Thyroid gland (tissue), 4 donors: Measurements from ENCODE around the gene C1orf52. TPM values are rescaled to one million over a fixed set of nuclear protein-coding genes. Genes with fewer than 3 reads are reported as not detected.

ENCODE experiments used
- DNase-seq, 2 donors: peaks; one replicate each; pipeline ENCODE4 v3.0.0-alpha.2; 2019
- H3K27ac ChIP-seq, 3 donors: fragments of 200-600 bp; sonication (generic); 1 replicate in 2 of 3; 2 replicates in 1 of 3; pipeline ENCODE4 v1.5.1; 2016 to 2019; ENCODE audit warnings: mild to moderate bottlenecking in 1 of 3, moderate library complexity in 1 of 3
- H3K27me3 ChIP-seq: fragments of 200-600 bp; sonication (generic); one replicate; pipeline ENCODE4 v1.5.1; 2019
- H3K36me3 ChIP-seq, 2 donors: fragments of 200-600 bp; sonication (generic); one replicate each; pipeline ENCODE4 v1.5.1; 2016 to 2019
- H3K4me1 ChIP-seq, 2 donors: fragments of 200-600 bp; sonication (generic); one replicate each; pipeline ENCODE4 v1.5.1; 2017 to 2019
- H3K4me3 ChIP-seq, 3 donors: fragments of 200-600 bp; sonication (generic); replicated peaks in 1 of 3; 1 replicate in 2 of 3; 2 replicates in 1 of 3; pipeline ENCODE4 v1.5.1; 2016; ENCODE audit warnings: mild to moderate bottlenecking in 1 of 3
- H3K9me3 ChIP-seq: fragments of 200-600 bp; sonication (generic); one replicate; pipeline ENCODE4 v1.5.1; 2017
- POLR2A ChIP-seq, 2 donors: fragments of 450-650 bp; IDR thresholded peaks; one replicate each; pipeline ENCODE4 v1.6.1; 2017; ENCODE audit warnings: antibody characterized with exemption in 2 of 2, mild to moderate bottlenecking in 2 of 2, moderate library complexity in 1 of 2
- WGBS, 2 donors: methylation state at CpG; one replicate each; pipeline ENCODE4 v1.1.5; 2017; 5-methylcytosine and 5-hydroxymethylcytosine counted together
- intact Hi-C: fragments of 100-400 bp; cut with DNase I; formaldehyde crosslinking; loops from one replicate; pipeline ENCODE4 v1.15.1; 2023
- total RNA-seq, 4 donors: library from RNA; depleted of rRNA; stranded (reverse); fragments of >200 nt; gene quantifications; one replicate each; pipeline ENCODE4 v1.2.3, GENCODE V29; 2016
- TF ChIP-seq, protein P1 (sequence below), 6 experiments: fragments of 200-600 bp in 3 of 6; fragments of 450-650 bp in 3 of 6; sonication (generic) in 3 of 6; IDR thresholded peaks; one replicate each; pipeline ENCODE4 v1.5.1; 2016 to 2019; ENCODE audit warnings: antibody characterized with exemption in 6 of 6, mild to moderate bottlenecking in 2 of 6, inconsistent platforms in 1 of 6, moderate library complexity in 1 of 6

The C1orf52 gene
- total RNA-seq, 4 donors from 2014 or later = 9.0 to 28.7 (median 17.5) TPM

DNA sequence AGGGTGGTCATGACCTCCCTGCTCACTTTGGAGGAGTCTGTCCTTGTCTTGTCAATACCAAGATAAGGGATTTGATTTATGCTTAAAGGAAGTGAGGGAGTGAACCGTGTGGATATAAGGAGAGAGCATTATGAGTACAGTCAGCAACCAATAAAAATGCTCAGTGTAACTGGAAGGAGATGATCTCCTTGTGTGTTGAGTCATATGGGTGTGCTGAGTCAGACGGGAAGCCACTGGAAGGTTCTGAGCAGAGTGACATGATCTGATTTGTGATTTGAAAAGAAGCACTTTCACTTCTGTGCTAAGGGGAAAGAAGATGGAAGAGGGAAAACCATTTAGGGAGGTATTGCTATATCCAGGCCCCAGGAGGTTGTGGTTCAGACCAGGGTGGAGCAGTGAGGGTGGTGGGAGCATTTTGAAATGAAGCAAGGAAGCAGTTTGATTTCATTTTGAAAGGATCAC lies 19.4 kb upstream of the C1orf52 start:
- no peak for DNase-seq
- intact Hi-C loops = no loop called here
- H3K27me3 ChIP-seq = no peaks in the 10 kb centered on the region
- TF ChIP-seq POLR2A (IDR thresholded peaks at IDR 0.05) = no peak
- TF ChIP-seq, protein P1, sequence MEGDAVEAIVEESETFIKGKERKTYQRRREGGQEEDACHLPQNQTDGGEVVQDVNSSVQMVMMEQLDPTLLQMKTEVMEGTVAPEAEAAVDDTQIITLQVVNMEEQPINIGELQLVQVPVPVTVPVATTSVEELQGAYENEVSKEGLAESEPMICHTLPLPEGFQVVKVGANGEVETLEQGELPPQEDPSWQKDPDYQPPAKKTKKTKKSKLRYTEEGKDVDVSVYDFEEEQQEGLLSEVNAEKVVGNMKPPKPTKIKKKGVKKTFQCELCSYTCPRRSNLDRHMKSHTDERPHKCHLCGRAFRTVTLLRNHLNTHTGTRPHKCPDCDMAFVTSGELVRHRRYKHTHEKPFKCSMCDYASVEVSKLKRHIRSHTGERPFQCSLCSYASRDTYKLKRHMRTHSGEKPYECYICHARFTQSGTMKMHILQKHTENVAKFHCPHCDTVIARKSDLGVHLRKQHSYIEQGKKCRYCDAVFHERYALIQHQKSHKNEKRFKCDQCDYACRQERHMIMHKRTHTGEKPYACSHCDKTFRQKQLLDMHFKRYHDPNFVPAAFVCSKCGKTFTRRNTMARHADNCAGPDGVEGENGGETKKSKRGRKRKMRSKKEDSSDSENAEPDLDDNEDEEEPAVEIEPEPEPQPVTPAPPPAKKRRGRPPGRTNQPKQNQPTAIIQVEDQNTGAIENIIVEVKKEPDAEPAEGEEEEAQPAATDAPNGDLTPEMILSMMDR (IDR thresholded peaks at IDR 0.05) = no peak
- H3K27ac ChIP-seq = peak overlapping the region in 2 of 3 donors; percentile 8 to 32
- H3K36me3 ChIP-seq = no peaks in the 10 kb centered on the region
- H3K4me1 ChIP-seq = peaks cover 11 to 20% of the 10 kb centered on the region in 2 donors
- no peaks in the 10 kb centered on the region for H3K9me3 ChIP-seq
- no peak overlapping the region for H3K4me3 ChIP-seq
- 51 to 61% methylated on average over 2 of the region's 2 CpGs for WGBS, 2 donors

DNA sequence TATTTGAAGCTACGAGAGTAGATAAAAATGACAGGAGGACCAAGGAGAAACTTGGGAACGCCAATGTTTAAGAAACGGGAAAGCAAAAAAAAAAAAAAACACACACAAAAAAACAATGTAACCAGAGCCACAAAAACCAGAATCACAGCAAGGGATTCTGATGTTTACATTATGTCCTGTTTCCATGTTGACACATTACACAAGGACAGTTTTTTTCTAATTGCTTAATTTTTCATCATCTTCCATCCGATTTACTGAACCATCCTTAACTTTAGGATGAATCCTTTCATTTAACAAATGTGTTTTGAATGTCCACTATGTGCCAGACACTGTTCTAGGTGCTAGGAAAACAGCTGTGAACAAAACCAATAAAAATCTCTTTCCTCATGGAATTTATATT lies 18.3 kb upstream of the C1orf52 start:
- H3K4me1 ChIP-seq = peaks cover 16 to 22% of the 10 kb centered on the region in 2 donors
- H3K27ac ChIP-seq = no peak overlapping the region
- no peaks in the 10 kb centered on the region for H3K36me3 ChIP-seq
- TF ChIP-seq POLR2A (IDR thresholded peaks at IDR 0.05) = no peak
- TF ChIP-seq, protein P1 (IDR thresholded peaks at IDR 0.05) = no peak
- DNase-seq = no peak
- H3K4me3 ChIP-seq = no peak overlapping the region
- no peaks in the 10 kb centered on the region for H3K9me3 ChIP-seq
- no peaks in the 10 kb centered on the region for H3K27me3 ChIP-seq
- intact Hi-C loops = no loop called here
- WGBS, 2 donors = 94 to 98% methylated on average over 4 of the region's 4 CpGs

- peak overlapping the region in 2 of 3 donors; percentile 23 to 74 for H3K4me3 ChIP-seq
- peaks cover 16 to 22% of the 10 kb centered on the region in 2 donors for H3K4me1 ChIP-seq
- H3K36me3 ChIP-seq = no peaks in the 10 kb centered on the region
- peak overlapping the region; percentile 69 to 96 (median 89) for H3K27ac ChIP-seq
- TF ChIP-seq POLR2A (IDR thresholded peaks at IDR 0.05) = no peak
- TF ChIP-seq, protein P1 (IDR thresholded peaks at IDR 0.05) = no peak
- no peaks in the 10 kb centered on the region for H3K9me3 ChIP-seq
- WGBS, 2 donors = 64 to 65% methylated on average over 11 of the region's 11 CpGs
- intact Hi-C loops = no loop called here
- no peaks in the 10 kb centered on the region for H3K27me3 ChIP-seq
- DNase-seq = peak in 1 of 2 donors; percentile 25
Measured at GRCh38 chr1:85276978-85277639, 17.6 kb upstream of the C1orf52 start.

GRCh38 chr1:85276215-85276977 lies 16.9 kb upstream of the C1orf52 start, which contains the start of gene BCL10:
BCL10 (minus strand) TSS chr1:85276632; CDS start chr1:85276352, 280 bp downstream.
- no peaks in the 10 kb centered on the region for H3K9me3 ChIP-seq
- WGBS, 2 donors = 0 to 1% methylated on average over 17 to 57 of the region's 78 CpGs
- H3K36me3 ChIP-seq = no peaks in the 10 kb centered on the region
- TF ChIP-seq POLR2A (IDR thresholded peaks at IDR 0.05) = peak; percentile 34 to 88
- TF ChIP-seq, protein P1 (IDR thresholded peaks at IDR 0.05) = no peak
- H3K27ac ChIP-seq = peak within 1 kb of the TSS; percentile 89 to 96 (median 89)
- intact Hi-C loops = no loop called here
- H3K4me1 ChIP-seq = peaks cover 16 to 22% of the 10 kb centered on the region in 2 donors
- no peaks in the 10 kb centered on the region for H3K27me3 ChIP-seq
- DNase-seq = peak; percentile 99
- H3K4me3 ChIP-seq = peak within 1 kb of the TSS; percentile 74 to 90 (median 76)
